Measurements from ENCODE around the gene DDAH1.

The DDAH1 gene

DNA sequence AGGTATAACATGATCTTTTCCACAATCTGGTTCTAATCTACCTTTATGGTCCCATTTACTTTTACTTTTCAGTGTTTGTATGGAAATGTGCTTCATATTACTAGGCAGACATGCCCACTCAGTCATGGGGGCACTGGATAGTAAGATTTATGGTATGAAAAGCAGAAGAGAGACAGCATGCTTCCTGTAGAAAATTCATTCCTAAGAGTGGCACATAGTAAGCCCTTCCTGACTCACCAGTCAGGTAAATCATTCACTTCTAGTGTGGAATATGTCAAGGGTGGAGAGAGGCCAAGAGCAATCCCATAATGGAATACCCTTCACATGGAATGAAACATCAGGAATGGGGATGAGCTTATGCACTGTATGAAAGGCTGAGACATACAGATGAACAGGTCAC, 139.0 kb downstream of the DDAH1 start:
- no peak for FAIRE-seq
- no peak for DNase-seq (ENCODE audit: insufficient read length, low spot score)
- TF ChIP-seq, protein P1, sequence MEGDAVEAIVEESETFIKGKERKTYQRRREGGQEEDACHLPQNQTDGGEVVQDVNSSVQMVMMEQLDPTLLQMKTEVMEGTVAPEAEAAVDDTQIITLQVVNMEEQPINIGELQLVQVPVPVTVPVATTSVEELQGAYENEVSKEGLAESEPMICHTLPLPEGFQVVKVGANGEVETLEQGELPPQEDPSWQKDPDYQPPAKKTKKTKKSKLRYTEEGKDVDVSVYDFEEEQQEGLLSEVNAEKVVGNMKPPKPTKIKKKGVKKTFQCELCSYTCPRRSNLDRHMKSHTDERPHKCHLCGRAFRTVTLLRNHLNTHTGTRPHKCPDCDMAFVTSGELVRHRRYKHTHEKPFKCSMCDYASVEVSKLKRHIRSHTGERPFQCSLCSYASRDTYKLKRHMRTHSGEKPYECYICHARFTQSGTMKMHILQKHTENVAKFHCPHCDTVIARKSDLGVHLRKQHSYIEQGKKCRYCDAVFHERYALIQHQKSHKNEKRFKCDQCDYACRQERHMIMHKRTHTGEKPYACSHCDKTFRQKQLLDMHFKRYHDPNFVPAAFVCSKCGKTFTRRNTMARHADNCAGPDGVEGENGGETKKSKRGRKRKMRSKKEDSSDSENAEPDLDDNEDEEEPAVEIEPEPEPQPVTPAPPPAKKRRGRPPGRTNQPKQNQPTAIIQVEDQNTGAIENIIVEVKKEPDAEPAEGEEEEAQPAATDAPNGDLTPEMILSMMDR (IDR thresholded peaks at IDR 0.05; ENCODE audit: insufficient read depth, missing control alignments) = no peak

DNA sequence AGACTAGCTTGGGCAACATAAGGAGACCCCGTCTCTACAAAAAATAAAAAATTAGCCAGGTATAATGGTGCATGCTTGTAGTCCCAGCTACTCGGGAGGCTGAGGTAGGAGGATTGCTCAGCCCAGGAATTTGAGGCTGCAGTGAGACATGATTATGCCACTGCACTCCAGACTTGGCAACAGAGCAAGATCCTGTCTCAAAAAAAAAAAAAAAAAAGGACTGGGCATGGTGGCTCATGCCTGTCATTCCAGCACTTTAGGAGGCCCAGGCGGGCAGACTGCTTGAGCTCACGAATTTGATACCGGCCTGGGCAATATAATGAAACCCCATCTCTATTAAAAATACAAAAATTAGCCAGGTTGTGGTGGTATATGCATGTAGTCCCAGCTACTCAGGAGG, 141.2 kb downstream of the DDAH1 start:
- TF ChIP-seq, protein P1 (IDR thresholded peaks at IDR 0.05; ENCODE audit: insufficient read depth, missing control alignments) = no peak
- no peak for DNase-seq (ENCODE audit: insufficient read length, low spot score)
- no peak for FAIRE-seq

DNA sequence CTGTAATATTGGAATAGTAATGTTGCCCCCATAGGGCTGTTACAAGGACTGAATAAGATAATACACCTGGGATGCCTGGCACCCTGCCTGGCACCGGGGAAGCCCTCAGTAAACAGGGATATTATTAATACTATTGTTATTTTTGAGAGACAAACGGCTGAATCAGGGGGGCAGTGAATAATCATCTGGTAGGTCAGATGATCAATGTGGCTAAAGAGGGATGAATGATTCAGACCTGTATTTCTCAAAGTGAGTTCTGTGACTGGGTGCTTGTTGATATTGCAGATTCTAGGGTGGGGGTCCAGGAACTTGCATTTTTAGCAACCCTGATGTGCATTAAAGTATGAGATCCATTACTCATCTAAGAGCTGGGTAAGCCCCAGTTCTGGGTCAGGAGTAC, 142.3 kb downstream of the DDAH1 start:
- no peak for FAIRE-seq
- DNase-seq (ENCODE audit: insufficient read length, low spot score) = no peak
- TF ChIP-seq, protein P1 (IDR thresholded peaks at IDR 0.05; ENCODE audit: insufficient read depth, missing control alignments) = no peak

DNA sequence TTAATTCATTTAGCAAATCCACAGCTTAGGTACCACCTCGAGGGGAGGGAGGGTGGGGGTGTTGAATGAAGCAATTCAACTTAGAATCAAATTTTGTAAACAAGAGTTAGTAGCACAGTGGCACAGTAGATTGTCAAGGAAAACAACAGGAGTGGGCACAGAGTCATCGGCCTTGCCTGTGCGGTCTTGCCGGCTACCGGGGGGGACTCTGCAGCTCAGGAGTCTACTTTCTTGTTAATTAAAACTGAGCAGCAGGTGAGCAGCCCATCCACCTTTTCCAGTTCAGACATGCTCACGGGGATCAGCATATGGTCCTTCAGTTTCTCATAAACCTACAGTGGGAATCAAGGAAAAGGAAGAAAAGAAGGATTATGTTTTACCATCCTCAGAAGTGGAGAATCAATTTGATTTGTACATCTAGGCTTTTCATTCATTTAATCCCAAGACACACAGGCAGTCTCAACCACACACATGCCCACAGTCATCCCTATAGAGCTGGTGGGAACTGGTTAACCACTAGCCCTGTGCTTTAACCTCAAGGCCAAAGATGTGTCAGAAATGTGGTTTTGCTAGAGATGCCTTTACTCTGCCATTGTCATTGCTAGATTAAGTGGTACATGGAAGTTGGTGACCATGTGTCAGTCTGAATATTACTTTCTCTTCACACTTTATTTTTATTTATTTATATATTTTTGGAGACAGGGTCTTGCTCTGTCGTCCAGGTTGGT, 143.6 kb downstream of the DDAH1 start:
- FAIRE-seq (no peak), DNase-seq (ENCODE audit: insufficient read length, low spot score) (no peak)
- TF ChIP-seq, protein P1 (IDR thresholded peaks at IDR 0.05; ENCODE audit: insufficient read depth, missing control alignments) = no peak

DNA sequence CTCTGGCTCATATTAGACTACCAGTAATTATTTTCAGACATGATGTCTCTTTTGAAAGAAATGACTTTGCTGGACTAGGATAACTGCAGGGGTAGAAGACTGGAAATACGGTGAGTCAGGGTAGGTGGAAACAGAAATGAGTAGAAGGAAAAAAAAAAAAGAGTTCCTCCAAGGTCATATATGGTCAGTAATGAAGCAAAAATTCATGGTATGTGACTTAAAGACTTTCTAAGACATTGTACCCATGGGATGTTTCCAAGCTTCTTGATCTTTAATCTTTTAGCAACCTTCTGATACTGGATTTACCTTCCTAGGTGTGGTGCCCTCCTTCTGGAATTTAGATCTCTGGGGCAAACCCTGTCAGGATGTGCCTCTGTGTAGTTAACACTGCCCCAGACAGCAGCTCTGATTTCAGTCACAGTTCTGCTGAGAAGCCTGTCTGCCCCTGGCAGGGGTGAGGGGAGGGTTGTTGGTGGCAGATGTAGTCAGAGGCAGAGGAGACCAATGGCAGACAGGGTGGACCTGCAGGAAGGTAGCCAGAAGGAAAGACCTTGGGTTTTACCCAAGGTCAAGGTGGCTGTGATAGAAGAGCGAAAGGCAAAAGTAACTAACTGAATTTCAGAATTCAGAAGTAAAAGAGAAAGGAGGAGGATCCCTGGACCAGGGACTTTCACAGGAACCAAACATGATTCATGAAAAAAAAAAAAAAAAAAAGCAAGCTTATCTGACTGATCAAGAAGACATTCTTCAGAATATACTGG, 144.4 kb downstream of the DDAH1 start:
- FAIRE-seq (no peak), DNase-seq (ENCODE audit: insufficient read length, low spot score) (no peak)
- TF ChIP-seq, protein P1 (IDR thresholded peaks at IDR 0.05; ENCODE audit: insufficient read depth, missing control alignments) = no peak

DNA sequence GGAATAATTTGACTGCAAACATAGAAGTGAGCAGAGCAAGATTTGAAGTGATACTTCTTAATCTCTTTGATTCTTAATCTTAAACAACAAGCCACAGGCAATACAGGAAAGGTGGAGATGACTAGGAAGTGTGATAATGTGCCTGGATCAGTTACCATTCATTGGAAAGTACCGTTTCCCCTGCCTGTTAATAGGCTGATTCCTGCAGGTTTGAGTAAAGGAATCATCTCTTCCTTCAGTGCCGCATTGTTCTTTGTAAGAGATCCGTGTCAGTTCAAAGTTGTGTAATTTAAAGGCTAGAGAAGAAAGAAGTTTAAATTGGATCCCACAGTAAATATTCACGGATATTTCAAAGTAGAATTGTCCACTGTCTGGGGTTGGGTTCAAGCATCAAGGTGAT, 145.0 kb downstream of the DDAH1 start:
- TF ChIP-seq, protein P1 (IDR thresholded peaks at IDR 0.05; ENCODE audit: insufficient read depth, missing control alignments) = no peak
- FAIRE-seq = no peak
- DNase-seq (ENCODE audit: insufficient read length, low spot score) = no peak

DNA sequence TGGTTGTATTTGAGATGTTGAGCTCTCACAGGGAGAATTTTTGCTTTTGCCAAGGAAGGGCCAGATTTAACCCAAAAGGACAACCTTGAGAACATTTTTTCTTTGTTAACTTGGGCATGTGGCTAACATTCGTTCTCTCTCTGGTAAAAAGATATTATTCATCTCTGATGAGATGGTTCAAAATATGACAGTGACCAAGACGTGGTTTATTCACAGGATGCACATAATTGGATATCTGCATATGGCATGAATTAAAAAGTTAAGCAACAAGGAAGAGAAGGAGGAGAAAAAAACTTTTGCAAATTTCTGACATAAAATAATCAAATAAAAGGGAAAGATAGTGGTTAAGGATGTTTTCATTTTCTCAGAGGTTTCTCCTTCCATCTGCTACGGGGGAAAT, 145.5 kb downstream of the DDAH1 start:
- TF ChIP-seq, protein P1 (IDR thresholded peaks at IDR 0.05; ENCODE audit: insufficient read depth, missing control alignments) = no peak
- FAIRE-seq (no peak), DNase-seq (ENCODE audit: insufficient read length, low spot score) (no peak)

Data from D721Med (cell line).